Mononuclear cell (primary cell): Measurements from ENCODE around the gene WNT4. TPM values are rescaled to one million over a fixed set of nuclear protein-coding genes. Genes with fewer than 3 reads are reported as not detected.

ENCODE experiments used
- total RNA-seq: library from RNA; depleted of rRNA; stranded (reverse); fragments of >200 nt; gene quantifications from one replicate; pipeline ENCODE4 v1.2.3, GENCODE V29; 2012

Gene WNT4
- total RNA-seq, 1 donor = not detected

Other genes starting within 250 kb of the WNT4 start
- gene HSPG2, start 205.8 kb downstream of the WNT4 start, total RNA-seq = 0.73 TPM
- gene CELA3B, start 166.1 kb downstream of the WNT4 start, total RNA-seq = not detected
- not detected for gene CELA3A, start 141.4 kb downstream of the WNT4 start, total RNA-seq
- gene CDC42, start 90.4 kb downstream of the WNT4 start, total RNA-seq = 791 TPM